ENCODE data around the gene ATXN1. TPM values are rescaled to one million over a fixed set of nuclear protein-coding genes. Genes with fewer than 3 reads are reported as not detected.

The ATXN1 gene
- total and polyA plus RNA-seq, 2 of the 13 experiments (the other 11 are each of a cell fraction or from before 2014, with no cell fraction given) = 20.7 to 39.5 TPM

DNA sequence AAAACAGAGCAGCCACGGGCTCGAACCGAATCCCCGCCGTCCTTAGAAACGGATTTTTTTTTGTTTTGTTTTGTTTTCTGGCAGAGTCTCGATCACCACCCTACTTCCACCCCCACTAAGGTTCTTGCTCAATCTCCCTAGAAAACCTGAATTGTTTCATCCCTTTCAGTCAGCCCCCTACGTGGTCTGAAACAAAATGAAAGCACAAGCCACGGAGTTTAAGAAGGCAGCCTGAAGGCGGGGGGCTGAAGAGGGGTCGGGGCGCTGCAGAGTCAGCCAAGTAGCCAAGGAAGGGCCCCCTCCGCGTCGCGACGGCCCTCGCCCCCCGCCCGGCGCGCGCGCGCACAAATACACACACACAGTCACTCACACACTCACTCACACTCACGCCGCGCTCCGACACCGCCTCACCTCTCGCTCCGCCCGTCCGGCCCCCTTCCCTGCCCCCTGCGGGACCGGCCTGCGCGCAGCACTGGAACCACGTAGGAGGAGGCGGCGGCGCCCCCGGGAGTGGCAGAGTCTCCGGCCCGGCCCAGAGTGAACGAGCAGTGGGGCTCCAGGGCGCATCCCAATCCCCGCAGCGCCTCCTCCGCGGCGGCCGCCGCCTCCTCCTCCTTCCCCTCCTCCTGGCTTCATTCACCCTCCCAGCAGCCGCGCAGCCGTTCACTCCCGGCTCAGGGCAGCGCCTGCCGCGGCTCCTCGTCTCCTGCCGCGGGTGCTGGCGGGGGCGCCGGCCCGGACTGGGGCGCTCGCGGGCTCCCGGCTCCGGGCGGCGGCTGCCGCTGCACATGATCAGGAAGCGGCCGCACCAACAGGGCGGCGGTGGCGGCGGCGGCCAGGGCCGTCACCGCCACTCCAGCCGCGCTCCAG, 1.4 kb downstream of the ATXN1 start (continued):
- TF ChIP-seq ZNF619 (CRISPR knock-in tag; IDR thresholded peaks at IDR 0.05) (0 out of 2 replicates have a peak, but pooled peaks have one; percentile 52), GABPA (IDR thresholded peaks at IDR 0.05; ENCODE audit: low read depth, low read length) (no peak), GABPA (CRISPR knock-in tag; IDR thresholded peaks at IDR 0.05; ENCODE audit: low read depth) (no peak), ZFP62 (CRISPR knock-in tag; IDR thresholded peaks at IDR 0.05) (no peak), ASH2L (IDR thresholded peaks at IDR 0.05; ENCODE audit: insufficient read length, low read depth, low read length) (peak; percentile 98), ZNF678 (CRISPR knock-in tag; IDR thresholded peaks at IDR 0.05) (no peak), ZNF616 (CRISPR knock-in tag; IDR thresholded peaks at IDR 0.05; ENCODE audit: low read depth) (no peak), PHF5A (CRISPR knock-in tag; IDR thresholded peaks at IDR 0.05; ENCODE audit: low read depth, unreplicated experiment) (peak; percentile 43), ELF4 (CRISPR knock-in tag; IDR thresholded peaks at IDR 0.05; ENCODE audit: borderline replicate concordance) (no peak), NFIC (IDR thresholded peaks at IDR 0.05; ENCODE audit: low read length) (no peak), RFXAP (CRISPR knock-in tag; IDR thresholded peaks at IDR 0.05; ENCODE audit: borderline replicate concordance) (no peak), ARNTL (CRISPR knock-in tag; IDR thresholded peaks at IDR 0.05) (peak; percentile 49; the same call in 1 of the 2 replicates), ZNF761 (CRISPR knock-in tag; conservative IDR thresholded peaks at IDR 0.05) (0 out of 2 replicates have a peak, but pooled peaks have one; percentile 1), HOXD1 (CRISPR knock-in tag; IDR thresholded peaks at IDR 0.05) (peak; percentile 60; the same call in 1 of the 2 replicates), RFX3 (CRISPR knock-in tag; IDR thresholded peaks at IDR 0.05) (no peak), TBX3 (IDR thresholded peaks at IDR 0.05; ENCODE audit: borderline replicate concordance) (no peak; the same call in 1 of the 2 replicates), TP53 (CRISPR knock-in tag; conservative IDR thresholded peaks at IDR 0.05) (no peak), KLF9 (CRISPR knock-in tag; IDR thresholded peaks at IDR 0.05; ENCODE audit: low read depth) (0 out of 2 replicates have a peak, but pooled peaks have one; percentile 30)
- TF ChIP-seq, protein P1, sequence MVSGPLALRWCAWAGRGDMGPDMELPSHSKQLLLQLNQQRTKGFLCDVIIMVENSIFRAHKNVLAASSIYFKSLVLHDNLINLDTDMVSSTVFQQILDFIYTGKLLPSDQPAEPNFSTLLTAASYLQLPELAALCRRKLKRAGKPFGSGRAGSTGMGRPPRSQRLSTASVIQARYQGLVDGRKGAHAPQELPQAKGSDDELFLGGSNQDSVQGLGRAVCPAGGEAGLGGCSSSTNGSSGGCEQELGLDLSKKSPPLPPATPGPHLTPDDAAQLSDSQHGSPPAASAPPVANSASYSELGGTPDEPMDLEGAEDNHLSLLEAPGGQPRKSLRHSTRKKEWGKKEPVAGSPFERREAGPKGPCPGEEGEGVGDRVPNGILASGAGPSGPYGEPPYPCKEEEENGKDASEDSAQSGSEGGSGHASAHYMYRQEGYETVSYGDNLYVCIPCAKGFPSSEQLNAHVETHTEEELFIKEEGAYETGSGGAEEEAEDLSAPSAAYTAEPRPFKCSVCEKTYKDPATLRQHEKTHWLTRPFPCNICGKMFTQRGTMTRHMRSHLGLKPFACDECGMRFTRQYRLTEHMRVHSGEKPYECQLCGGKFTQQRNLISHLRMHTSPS (CRISPR knock-in tag; IDR thresholded peaks at IDR 0.05; ENCODE audit: low read depth) = peak; percentile 62
- TF ChIP-seq, protein P2, sequence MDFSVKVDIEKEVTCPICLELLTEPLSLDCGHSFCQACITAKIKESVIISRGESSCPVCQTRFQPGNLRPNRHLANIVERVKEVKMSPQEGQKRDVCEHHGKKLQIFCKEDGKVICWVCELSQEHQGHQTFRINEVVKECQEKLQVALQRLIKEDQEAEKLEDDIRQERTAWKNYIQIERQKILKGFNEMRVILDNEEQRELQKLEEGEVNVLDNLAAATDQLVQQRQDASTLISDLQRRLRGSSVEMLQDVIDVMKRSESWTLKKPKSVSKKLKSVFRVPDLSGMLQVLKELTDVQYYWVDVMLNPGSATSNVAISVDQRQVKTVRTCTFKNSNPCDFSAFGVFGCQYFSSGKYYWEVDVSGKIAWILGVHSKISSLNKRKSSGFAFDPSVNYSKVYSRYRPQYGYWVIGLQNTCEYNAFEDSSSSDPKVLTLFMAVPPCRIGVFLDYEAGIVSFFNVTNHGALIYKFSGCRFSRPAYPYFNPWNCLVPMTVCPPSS (IDR thresholded peaks at IDR 0.05) = no peak
- TF ChIP-seq, protein P3, sequence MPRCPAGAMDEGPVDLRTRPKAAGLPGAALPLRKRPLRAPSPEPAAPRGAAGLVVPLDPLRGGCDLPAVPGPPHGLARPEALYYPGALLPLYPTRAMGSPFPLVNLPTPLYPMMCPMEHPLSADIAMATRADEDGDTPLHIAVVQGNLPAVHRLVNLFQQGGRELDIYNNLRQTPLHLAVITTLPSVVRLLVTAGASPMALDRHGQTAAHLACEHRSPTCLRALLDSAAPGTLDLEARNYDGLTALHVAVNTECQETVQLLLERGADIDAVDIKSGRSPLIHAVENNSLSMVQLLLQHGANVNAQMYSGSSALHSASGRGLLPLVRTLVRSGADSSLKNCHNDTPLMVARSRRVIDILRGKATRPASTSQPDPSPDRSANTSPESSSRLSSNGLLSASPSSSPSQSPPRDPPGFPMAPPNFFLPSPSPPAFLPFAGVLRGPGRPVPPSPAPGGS (CRISPR knock-in tag; IDR thresholded peaks at IDR 0.05) = no peak
- TF ChIP-seq, protein P4, sequence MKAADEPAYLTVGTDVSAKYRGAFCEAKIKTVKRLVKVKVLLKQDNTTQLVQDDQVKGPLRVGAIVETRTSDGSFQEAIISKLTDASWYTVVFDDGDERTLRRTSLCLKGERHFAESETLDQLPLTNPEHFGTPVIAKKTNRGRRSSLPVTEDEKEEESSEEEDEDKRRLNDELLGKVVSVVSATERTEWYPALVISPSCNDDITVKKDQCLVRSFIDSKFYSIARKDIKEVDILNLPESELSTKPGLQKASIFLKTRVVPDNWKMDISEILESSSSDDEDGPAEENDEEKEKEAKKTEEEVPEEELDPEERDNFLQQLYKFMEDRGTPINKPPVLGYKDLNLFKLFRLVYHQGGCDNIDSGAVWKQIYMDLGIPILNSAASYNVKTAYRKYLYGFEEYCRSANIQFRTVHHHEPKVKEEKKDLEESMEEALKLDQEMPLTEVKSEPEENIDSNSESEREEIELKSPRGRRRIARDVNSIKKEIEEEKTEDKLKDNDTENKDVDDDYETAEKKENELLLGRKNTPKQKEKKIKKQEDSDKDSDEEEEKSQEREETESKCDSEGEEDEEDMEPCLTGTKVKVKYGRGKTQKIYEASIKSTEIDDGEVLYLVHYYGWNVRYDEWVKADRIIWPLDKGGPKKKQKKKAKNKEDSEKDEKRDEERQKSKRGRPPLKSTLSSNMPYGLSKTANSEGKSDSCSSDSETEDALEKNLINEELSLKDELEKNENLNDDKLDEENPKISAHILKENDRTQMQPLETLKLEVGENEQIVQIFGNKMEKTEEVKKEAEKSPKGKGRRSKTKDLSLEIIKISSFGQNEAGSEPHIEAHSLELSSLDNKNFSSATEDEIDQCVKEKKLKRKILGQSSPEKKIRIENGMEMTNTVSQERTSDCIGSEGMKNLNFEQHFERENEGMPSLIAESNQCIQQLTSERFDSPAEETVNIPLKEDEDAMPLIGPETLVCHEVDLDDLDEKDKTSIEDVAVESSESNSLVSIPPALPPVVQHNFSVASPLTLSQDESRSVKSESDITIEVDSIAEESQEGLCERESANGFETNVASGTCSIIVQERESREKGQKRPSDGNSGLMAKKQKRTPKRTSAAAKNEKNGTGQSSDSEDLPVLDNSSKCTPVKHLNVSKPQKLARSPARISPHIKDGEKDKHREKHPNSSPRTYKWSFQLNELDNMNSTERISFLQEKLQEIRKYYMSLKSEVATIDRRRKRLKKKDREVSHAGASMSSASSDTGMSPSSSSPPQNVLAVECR (CRISPR knock-in tag; IDR thresholded peaks at IDR 0.05; ENCODE audit: borderline replicate concordance) = peak; percentile 82
